Neural progenitor cell (in vitro differentiated cells): ENCODE results near the gene KAZN. TPM values are rescaled to one million over a fixed set of nuclear protein-coding genes. Genes with fewer than 3 reads are reported as not detected.

Experiments
- DNase-seq: peaks from one replicate; pipeline ENCODE4 v3.0.0-alpha.2; 2016; ENCODE audit warnings: low spot score
- H2AFZ ChIP-seq: fragments of 200-600 bp; sonication (generic); replicated peaks from 2 replicates; pipeline ENCODE4 v1.6.1; 2016; ENCODE audit warnings: antibody characterized with exemption
- H3F3A ChIP-seq: fragments of 200-600 bp; sonication (generic); 2 replicates; pipeline ENCODE4 v1.6.1; 2016; ENCODE audit warnings: antibody characterized with exemption, low read depth
- H3K27ac ChIP-seq: fragments of 200-600 bp; sonication (generic); 2 replicates; pipeline ENCODE4 v1.5.1; 2016; ENCODE audit warnings: mild to moderate bottlenecking
- H3K27me3 ChIP-seq: fragments of 200-600 bp; sonication (generic); 2 replicates; pipeline ENCODE4 v1.6.1; 2016; ENCODE audit warnings: mild to moderate bottlenecking, moderate library complexity
- H3K36me3 ChIP-seq: fragments of 200-600 bp; sonication (generic); 2 replicates; pipeline ENCODE4 v1.5.1; 2016
- H3K4me1 ChIP-seq: fragments of 200-600 bp; sonication (generic); 2 replicates; pipeline ENCODE4 v1.6.1; 2016; ENCODE audit warnings: mixed run types
- H3K4me2 ChIP-seq: fragments of 200-600 bp; sonication (generic); 2 replicates; pipeline ENCODE4 v1.6.1; 2016
- H3K4me3 ChIP-seq: fragments of 200-600 bp; sonication (generic); 2 replicates; pipeline ENCODE4 v1.5.1; 2016
- H3K79me2 ChIP-seq: fragments of 200-600 bp; sonication (generic); 2 replicates; pipeline ENCODE4 v1.6.1; 2016; ENCODE audit warnings: low read depth
- H3K9ac ChIP-seq: fragments of 200-600 bp; sonication (generic); 2 replicates; pipeline ENCODE4 v1.6.1; 2016
- H3K9me3 ChIP-seq: fragments of 200-600 bp; sonication (generic); 2 replicates; pipeline ENCODE4 v1.5.1; 2016; ENCODE audit warnings: low read depth
- H4K20me1 ChIP-seq: fragments of 200-600 bp; sonication (generic); 2 replicates; pipeline ENCODE4 v1.6.1; 2016; ENCODE audit warnings: low read depth
- H3K27ac Mint-ChIP-seq: 3 replicates; pipeline ENCODE4 v1.8.0; 2021; ENCODE audit warnings: mixed read lengths
- H3K27me3 Mint-ChIP-seq: 2 replicates; pipeline ENCODE4 v1.8.0; 2022; ENCODE audit warnings: low read depth, mild to moderate bottlenecking, inconsistent platforms, moderate library complexity, mixed read lengths; ENCODE audit not compliant: insufficient read depth
- H3K36me3 Mint-ChIP-seq: 3 replicates; pipeline ENCODE4 v1.8.0; 2021; ENCODE audit warnings: mixed read lengths
- H3K4me1 Mint-ChIP-seq: 3 replicates; pipeline ENCODE4 v1.8.0; 2021; ENCODE audit warnings: mixed read lengths
- H3K4me3 Mint-ChIP-seq: 3 replicates; pipeline ENCODE4 v1.8.0; 2021; ENCODE audit warnings: mild to moderate bottlenecking, moderate library complexity, mixed read lengths
- H3K9me3 Mint-ChIP-seq: 3 replicates; pipeline ENCODE4 v1.8.0; 2020; ENCODE audit warnings: mixed read lengths
- CTCF ChIP-seq: fragments of 200-600 bp; sonication (generic); IDR thresholded peaks from 2 replicates; pipeline ENCODE4 v1.5.1; 2017; ENCODE audit warnings: antibody characterized with exemption, mild to moderate bottlenecking
- EZH2 ChIP-seq: fragments of 200-600 bp; sonication (generic); IDR thresholded peaks from 2 replicates; pipeline ENCODE4 v1.6.1; 2017; ENCODE audit warnings: antibody characterized with exemption, mild to moderate bottlenecking, moderate library complexity
- EZH2phosphoT487 ChIP-seq: fragments of 200-600 bp; sonication (generic); IDR thresholded peaks from 2 replicates; pipeline ENCODE4 v1.6.1; 2017; ENCODE audit warnings: antibody characterized with exemption
- total RNA-seq: library from RNA; depleted of rRNA; stranded (reverse); fragments of >200 nt; gene quantifications from 2 replicates; pipeline ENCODE4 v1.2.3, GENCODE V29; 2015; ENCODE audit warnings: low replicate concordance

Gene KAZN
- total RNA-seq, 1 donor from 2014 or later = 6.1 TPM

DNA sequence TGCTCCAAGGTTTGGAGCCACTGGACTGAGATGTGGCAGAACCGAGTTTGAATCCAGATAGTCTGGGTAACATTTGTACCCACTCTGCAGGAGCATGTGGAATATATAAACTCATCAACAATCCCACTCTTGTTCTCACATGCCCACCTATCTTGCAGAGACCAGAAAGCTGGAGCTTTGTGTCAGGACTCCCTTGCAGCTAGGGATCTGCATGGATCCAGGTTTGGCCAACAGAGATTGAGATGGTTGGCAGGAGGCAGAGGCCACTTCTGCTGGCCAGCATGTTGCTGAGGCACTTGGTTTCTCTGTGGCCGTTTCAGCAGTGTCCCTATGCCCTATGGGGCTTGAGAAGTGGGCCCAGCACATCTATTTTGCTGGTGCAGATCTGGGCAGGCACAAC, 208.3 kb downstream of the KAZN start:
- peaks cover 5% of the 10 kb centered on the region for H3F3A ChIP-seq
- H3K4me1 ChIP-seq = no peaks in the 10 kb centered on the region
- DNase-seq = no peak
- H3K4me2 ChIP-seq = no peak overlapping the region
- H3K27ac ChIP-seq = no peak overlapping the region
- Mint-ChIP-seq H3K36me3 (peaks cover 20% of the 10 kb centered on the region), H3K4me3 (no peak overlapping the region), H3K27ac (no peak overlapping the region), H3K9me3 (peaks cover 21% of the 10 kb centered on the region), H3K4me1 (peaks cover 11% of the 10 kb centered on the region), H3K27me3 (no peaks in the 10 kb centered on the region)
- H2AFZ ChIP-seq = no peak overlapping the region
- H3K4me3 ChIP-seq = no peak overlapping the region
- H3K9me3 ChIP-seq = no peaks in the 10 kb centered on the region
- no peaks in the 10 kb centered on the region for H4K20me1 ChIP-seq
- no peaks in the 10 kb centered on the region for H3K79me2 ChIP-seq
- no peak overlapping the region for H3K9ac ChIP-seq
- no peaks in the 10 kb centered on the region for H3K27me3 ChIP-seq
- no peak for TF ChIP-seq CTCF
- no peak for TF ChIP-seq EZH2phosphoT487
- TF ChIP-seq EZH2 = no peak
- no peaks in the 10 kb centered on the region for H3K36me3 ChIP-seq

GRCh38 chr1:14808768-14809167, 210.3 kb downstream of the KAZN start:
- Histone ChIP-seq H3K4me3 (no peak overlapping the region), H4K20me1 (no peaks in the 10 kb centered on the region), H3K27me3 (no peaks in the 10 kb centered on the region), H3K4me1 (no peaks in the 10 kb centered on the region), H3K36me3 (no peaks in the 10 kb centered on the region), H3K9me3 (no peaks in the 10 kb centered on the region), H3F3A (peaks cover 5% of the 10 kb centered on the region), H3K27ac (no peak overlapping the region), H3K9ac (no peak overlapping the region), H2AFZ (no peak overlapping the region), H3K79me2 (no peaks in the 10 kb centered on the region), H3K4me2 (no peak overlapping the region)
- Mint-ChIP-seq H3K36me3 (peaks cover 18% of the 10 kb centered on the region), H3K9me3 (peaks cover 21% of the 10 kb centered on the region), H3K4me1 (peaks cover 9% of the 10 kb centered on the region), H3K4me3 (no peak overlapping the region), H3K27me3 (no peaks in the 10 kb centered on the region), H3K27ac (no peak overlapping the region)
- DNase-seq = no peak
- TF ChIP-seq EZH2phosphoT487 (no peak), EZH2 (no peak), CTCF (no peak)

GRCh38 chr1:14809191-14809981, 210.9 kb downstream of the KAZN start:
- H3K36me3 Mint-ChIP-seq = peaks cover 16% of the 10 kb centered on the region
- no peak overlapping the region for H3K4me2 ChIP-seq
- no peak for TF ChIP-seq EZH2phosphoT487
- TF ChIP-seq EZH2 = no peak
- no peak for TF ChIP-seq CTCF
- no peak overlapping the region for H2AFZ ChIP-seq
- H3K4me3 ChIP-seq = no peak overlapping the region
- no peaks in the 10 kb centered on the region for H4K20me1 ChIP-seq
- peaks cover 20% of the 10 kb centered on the region for H3K9me3 Mint-ChIP-seq
- DNase-seq = no peak
- H3K4me1 Mint-ChIP-seq = peaks cover 7% of the 10 kb centered on the region
- H3F3A ChIP-seq = peaks cover 5% of the 10 kb centered on the region
- no peaks in the 10 kb centered on the region for H3K9me3 ChIP-seq
- H3K4me3 Mint-ChIP-seq = no peak overlapping the region
- no peak overlapping the region for H3K27ac Mint-ChIP-seq
- H3K27me3 ChIP-seq = no peaks in the 10 kb centered on the region
- no peaks in the 10 kb centered on the region for H3K27me3 Mint-ChIP-seq
- no peaks in the 10 kb centered on the region for H3K79me2 ChIP-seq
- H3K9ac ChIP-seq = no peak overlapping the region
- no peak overlapping the region for H3K27ac ChIP-seq
- no peaks in the 10 kb centered on the region for H3K36me3 ChIP-seq
- H3K4me1 ChIP-seq = no peaks in the 10 kb centered on the region
